GM12874 (cell line): Measurements from ENCODE around the gene CLASP1.

Source experiments
- TF ChIP-seq, protein P1 (sequence below): IDR thresholded peaks from 2 replicates; pipeline ENCODE4 v1.5.1; 2011; ENCODE audit warnings: low read depth, mild to moderate bottlenecking, control low read depth, low read length, moderate library complexity; ENCODE audit not compliant: insufficient read depth

The CLASP1 gene

DNA sequence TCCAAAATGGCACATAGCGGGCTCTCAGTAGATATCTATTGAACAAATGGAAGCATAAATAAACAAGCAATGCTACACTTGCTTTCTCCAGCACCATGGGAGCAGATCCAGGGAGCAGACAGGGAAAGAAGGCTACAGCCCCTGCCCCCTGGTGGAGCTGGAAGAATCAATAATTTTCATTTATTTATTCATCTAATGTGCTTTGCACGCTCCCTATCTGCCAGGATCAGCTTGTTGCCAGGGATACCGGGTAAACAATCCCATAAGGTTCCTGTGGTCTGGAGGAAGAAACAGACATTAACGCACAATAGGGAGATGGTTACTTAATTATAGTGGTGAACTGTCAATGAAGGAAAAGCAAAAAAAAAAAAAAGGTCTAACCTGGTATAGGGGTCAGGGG, 40.1 kb upstream of the CLASP1 start:
- TF ChIP-seq, protein P1, sequence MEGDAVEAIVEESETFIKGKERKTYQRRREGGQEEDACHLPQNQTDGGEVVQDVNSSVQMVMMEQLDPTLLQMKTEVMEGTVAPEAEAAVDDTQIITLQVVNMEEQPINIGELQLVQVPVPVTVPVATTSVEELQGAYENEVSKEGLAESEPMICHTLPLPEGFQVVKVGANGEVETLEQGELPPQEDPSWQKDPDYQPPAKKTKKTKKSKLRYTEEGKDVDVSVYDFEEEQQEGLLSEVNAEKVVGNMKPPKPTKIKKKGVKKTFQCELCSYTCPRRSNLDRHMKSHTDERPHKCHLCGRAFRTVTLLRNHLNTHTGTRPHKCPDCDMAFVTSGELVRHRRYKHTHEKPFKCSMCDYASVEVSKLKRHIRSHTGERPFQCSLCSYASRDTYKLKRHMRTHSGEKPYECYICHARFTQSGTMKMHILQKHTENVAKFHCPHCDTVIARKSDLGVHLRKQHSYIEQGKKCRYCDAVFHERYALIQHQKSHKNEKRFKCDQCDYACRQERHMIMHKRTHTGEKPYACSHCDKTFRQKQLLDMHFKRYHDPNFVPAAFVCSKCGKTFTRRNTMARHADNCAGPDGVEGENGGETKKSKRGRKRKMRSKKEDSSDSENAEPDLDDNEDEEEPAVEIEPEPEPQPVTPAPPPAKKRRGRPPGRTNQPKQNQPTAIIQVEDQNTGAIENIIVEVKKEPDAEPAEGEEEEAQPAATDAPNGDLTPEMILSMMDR: no peak

DNA sequence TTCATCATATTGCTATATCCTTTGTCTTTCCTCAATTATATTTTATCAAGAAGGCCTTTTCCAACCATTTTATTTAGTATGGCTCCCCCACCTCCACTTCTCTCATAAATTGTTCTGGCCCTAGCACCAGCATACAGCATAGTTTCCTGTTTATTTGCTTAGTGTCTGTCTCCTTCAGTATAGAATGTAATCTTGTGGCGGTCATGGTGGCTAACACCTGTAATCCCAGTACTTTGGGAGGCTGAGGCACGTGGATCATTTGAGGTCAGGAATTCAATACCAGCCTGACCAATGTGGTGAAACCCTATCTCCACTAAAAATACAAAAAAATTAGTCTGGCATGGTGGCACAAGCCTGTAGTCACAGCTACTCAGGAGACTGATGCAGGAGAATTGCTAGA, 39.6 kb upstream of the CLASP1 start:
- TF ChIP-seq, protein P1: no peak

DNA sequence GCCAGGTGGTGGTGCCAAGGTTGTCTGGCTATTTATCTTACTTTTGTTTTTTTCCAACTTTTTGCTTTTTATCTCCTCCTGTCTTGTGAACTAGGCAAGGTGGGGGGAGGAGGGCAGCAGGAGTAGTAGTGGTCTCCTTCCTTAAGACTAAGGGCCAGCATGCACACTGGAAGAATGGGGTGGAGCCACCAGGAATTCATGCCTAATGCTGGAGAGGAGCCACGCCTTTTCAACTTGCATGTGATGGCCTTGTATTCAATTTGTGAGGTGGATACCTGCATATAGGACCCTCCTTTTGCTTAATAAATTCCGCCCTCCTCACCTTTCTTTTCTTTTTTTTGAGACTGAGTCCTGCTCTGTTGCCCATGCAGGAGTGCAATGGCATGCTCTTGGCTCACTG, 37.6 kb upstream of the CLASP1 start:
- TF ChIP-seq, protein P1: no peak

DNA sequence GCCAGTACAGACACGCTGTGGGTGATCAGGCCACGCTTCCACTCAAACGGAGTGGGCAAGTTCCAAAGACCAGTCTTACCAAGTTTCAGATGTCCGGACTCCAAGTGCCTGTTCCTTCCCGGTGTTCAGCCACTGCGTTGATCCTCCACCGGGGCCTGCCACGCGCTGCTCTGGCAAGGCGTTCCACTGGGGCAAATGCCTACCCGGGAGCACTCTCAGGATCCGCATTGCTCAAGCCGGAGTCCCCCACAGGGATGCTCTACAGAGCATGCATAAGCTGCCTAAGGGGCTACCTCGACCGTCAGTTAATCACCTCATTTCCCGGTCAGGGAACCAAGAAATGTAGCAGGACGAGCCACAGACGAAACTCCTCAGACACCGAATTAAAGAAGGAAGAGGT, 37.0 kb upstream of the CLASP1 start:
- TF ChIP-seq, protein P1: no peak

DNA sequence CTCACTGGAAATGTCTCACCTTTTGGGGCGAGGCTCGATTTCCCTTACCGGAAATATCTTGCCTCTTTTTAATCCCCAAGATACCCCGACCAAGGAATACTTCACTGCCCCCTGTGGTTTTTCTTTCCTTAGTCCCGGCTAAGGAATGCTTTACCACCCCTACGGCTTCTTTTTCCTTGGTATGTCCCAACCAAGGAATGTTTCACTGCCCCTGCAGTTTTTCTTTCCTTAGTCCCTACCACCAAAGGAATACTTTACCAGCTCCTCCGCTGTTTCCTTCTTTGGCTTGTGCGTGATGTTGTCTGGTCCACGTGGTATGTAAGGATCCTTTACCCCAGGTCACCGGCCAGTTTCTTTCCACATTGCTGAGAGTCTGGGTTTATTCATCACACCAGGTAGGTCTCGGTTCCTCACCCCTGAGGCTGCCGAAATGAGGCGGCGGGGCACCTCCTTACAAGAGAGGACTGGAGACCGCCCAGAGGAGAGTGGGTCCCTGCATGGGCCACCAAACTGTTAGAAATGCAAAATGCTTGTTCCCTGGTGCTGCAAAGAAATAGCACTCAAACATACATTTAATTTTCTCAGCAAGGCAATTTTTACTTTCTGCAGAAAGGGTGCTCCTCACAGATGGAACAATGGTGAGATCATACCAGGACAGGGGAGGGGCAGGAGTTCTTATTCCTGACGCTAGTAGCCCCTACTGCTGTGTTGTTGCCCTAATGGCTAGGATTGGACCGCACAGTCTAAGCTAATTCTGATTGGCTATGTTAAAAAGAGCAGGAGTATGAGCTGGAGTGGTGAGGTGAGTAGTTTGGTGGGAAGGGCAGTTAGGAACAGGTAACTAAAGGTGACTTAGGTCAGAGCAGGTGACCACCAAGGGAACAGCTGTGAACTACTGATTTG, 33.4 kb upstream of the CLASP1 start:
- TF ChIP-seq, protein P1: no peak

DNA sequence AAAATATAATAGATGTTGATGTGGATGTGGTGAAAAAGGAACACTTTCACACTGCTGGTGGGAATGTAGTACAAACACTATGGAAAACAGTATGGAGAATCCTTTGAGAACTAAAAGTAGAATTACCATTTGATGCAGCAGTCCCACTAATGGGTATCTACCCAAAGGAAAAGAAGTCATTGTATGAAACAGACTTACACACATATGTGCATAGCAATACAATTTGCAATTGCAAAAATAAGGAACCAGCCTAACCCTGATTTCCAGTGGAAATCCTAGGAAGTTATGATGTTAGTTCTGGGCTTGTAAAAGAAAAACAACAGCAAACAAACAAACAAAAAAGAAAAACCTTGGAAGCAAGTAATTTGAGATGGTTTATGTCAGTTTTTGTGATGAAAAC, 28.6 kb upstream of the CLASP1 start:
- TF ChIP-seq, protein P1: no peak

DNA sequence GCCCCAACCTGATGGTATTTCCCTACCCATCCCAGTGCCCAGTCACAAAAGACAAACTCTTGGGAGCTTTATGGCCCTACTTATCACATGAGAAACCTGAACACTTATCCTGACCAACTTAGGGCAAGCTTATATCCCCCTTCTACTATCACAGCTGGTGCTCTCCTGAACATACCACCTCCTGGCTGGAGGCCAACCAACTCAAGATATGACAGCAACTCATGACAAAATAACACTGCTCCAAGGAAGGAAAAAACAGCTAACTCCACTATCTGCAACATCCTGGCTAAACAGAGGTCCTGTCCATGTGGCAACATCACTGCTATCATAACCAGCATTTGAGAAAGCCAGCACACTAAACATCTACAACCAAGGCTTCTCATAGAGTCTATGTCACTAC, 20.9 kb upstream of the CLASP1 start:
- TF ChIP-seq, protein P1: no peak
